Bone marrow (tissue), 2 donors: ENCODE results near the gene KCNN4.
"Not testable (repeated sequence)": the region's sequence is repeated elsewhere in the genome, so short reads cannot be mapped to it uniquely, and the experiment has no call there.

Source experiments
- DNase-seq, 2 donors: peaks; one replicate each; lab custom pipeline; 2025; lab: John Stamatoyannopoulos, UW

Gene KCNN4

GRCh38 chr19:43774103-43774939, 6.5 kb downstream of the KCNN4 start:
- no peak for DNase-seq

- DNase-seq: no peak
These were observed 7.1 kb downstream of the KCNN4 start for GRCh38 chr19:43773725-43774102.

- DNase-seq: no peak
These were observed 11.5 kb downstream of the KCNN4 start for GRCh38 chr19:43769256-43769655.

- peak in 1 of 2 donors; percentile 27 for DNase-seq
These were observed 12.3 kb downstream of the KCNN4 start for GRCh38 chr19:43768273-43769050.

GRCh38 chr19:43767818-43768217, 13.0 kb downstream of the KCNN4 start:
- no peak for DNase-seq

GRCh38 chr19:43767316-43767715, 13.5 kb downstream of the KCNN4 start:
- DNase-seq: no peak

GRCh38 chr19:43766755-43767043, 14.1 kb downstream of the KCNN4 start:
- DNase-seq: no peak

- peak; percentile 64 to 79 for DNase-seq
These were observed 15.5 kb downstream of the KCNN4 start for GRCh38 chr19:43765109-43765876.

GRCh38 chr19:43764684-43765083, 16.1 kb downstream of the KCNN4 start:
- DNase-seq: not testable (repeated sequence)

GRCh38 chr19:43763473-43763939, 17.3 kb downstream of the KCNN4 start:
- peak in 1 of 2 donors; percentile 22 for DNase-seq

GRCh38 chr19:43762814-43763213, 18.0 kb downstream of the KCNN4 start:
- DNase-seq: no peak

GRCh38 chr19:43760941-43761340, 19.8 kb downstream of the KCNN4 start:
- DNase-seq: no peak

GRCh38 chr19:43759515-43759914, 21.3 kb downstream of the KCNN4 start:
- DNase-seq: no peak

GRCh38 chr19:43755256-43755801, 25.4 kb downstream of the KCNN4 start:
- peak; percentile 32 to 79 for DNase-seq

- peak; percentile 95 to 96 for DNase-seq
These were observed 26.1 kb downstream of the KCNN4 start, which contains the start of gene SMG9 for GRCh38 chr19:43754503-43755255. SMG9 (minus strand) TSS chr19:43754962; CDS start chr19:43750741, 4,221 bp downstream.

GRCh38 chr19:43754253-43754502, 26.6 kb downstream of the KCNN4 start:
- DNase-seq: peak in 1 of 2 donors; percentile 50

- no peak for DNase-seq
These were observed 28.4 kb downstream of the KCNN4 start for GRCh38 chr19:43752287-43752875.

- DNase-seq: no peak
These were observed 29.1 kb downstream of the KCNN4 start for GRCh38 chr19:43751466-43752220.

- no peak for DNase-seq
These were observed 30.9 kb downstream of the KCNN4 start for GRCh38 chr19:43749898-43750297.

- no peak for DNase-seq
These were observed 31.6 kb downstream of the KCNN4 start for GRCh38 chr19:43749152-43749551.
